ENCODE data around the gene NRAS. TPM values are rescaled to one million over a fixed set of nuclear protein-coding genes. Genes with fewer than 3 reads are reported as not detected.
A peak's percentile ranks its signal among the peaks of the same experiment; 100 is the strongest.

NRAS gene
- total and polyA plus RNA-seq, 9 of the 15 experiments (the other 6 are each of a cell fraction or from before 2014, with no cell fraction given): 40.7 to 94.5 (median 75.4) TPM

DNA sequence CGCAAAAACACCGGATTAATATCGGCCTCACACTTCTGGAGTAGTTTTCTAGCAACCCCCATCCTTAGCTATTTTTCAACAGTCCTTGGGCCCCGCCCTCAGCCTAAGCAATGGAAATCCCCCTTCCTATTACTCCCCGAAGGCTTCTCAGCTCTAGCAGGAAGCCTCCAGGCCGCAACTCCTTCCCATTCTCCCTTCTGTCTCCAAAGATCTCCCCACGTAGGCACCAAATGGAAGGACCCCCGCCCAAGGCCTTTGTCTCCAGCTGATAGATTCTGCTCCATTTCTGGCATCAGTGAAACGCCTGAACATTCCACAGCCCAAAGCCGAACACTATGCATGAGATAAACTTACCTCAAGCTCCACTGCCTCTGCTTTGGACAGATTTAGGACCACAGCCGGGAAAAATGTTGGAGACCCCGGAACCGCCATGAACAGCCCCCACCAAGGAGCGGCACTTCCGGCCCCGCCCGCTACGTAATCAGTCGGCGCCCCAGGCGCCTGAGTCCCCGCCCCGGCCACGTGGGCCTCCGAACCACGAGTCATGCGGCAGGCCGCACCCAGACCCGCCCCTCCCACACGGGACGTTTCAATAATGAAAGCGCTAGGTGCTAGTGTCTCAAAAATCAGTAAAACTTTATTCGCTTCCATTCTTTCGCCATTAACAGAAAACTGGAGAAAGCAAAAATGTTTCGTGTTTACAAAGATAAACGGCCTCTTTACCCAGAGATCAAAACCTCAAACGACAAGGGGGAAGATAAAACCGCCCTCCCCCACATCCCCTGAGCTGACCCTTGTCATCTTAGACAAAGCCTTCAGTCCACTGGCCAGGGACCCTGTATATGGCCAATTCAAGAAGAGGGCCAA lies at the start of gene NRAS (continued):
- TF ChIP-seq BCOR (IDR thresholded peaks at IDR 0.05) (no peak), RAD21 (CRISPR knock-in tag; conservative IDR thresholded peaks at IDR 0.05 in 1 of 2, IDR thresholded peaks at IDR 0.05 in 1 of 2) (peak in 1 of 2 experiments; percentile 33; a peak in 3 of 4 replicates), STAG1 (CRISPR knock-in tag; IDR thresholded peaks at IDR 0.05; ENCODE audit: borderline replicate concordance) (no peak), HDAC1 (IDR thresholded peaks at IDR 0.05) (peak; percentile 75 to 99; a peak in 2 of 4 replicates), ZNF778 (CRISPR knock-in tag; IDR thresholded peaks at IDR 0.05) (no peak), RBFOX2 (IDR thresholded peaks at IDR 0.05; ENCODE audit: low read depth, low read length) (peak; percentile 87), TFAM (CRISPR knock-in tag; conservative IDR thresholded peaks at IDR 0.05) (no peak), EHMT2 (IDR thresholded peaks at IDR 0.05) (no peak), PTBP1 (IDR thresholded peaks at IDR 0.05; ENCODE audit: low read depth, low read length) (0 out of 2 replicates have a peak, but pooled peaks have one; percentile 30), RBM15 (IDR thresholded peaks at IDR 0.05; ENCODE audit: insufficient read depth, low read length) (no peak), NFATC3 (IDR thresholded peaks at IDR 0.05) (no peak; the same call in 1 of the 2 replicates), CHD4 (IDR thresholded peaks at IDR 0.05; ENCODE audit: insufficient read depth, insufficient replicate concordance, low read depth, low read length, poor library complexity, severe bottlenecking) (no peak)
- TF ChIP-seq, protein P1, sequence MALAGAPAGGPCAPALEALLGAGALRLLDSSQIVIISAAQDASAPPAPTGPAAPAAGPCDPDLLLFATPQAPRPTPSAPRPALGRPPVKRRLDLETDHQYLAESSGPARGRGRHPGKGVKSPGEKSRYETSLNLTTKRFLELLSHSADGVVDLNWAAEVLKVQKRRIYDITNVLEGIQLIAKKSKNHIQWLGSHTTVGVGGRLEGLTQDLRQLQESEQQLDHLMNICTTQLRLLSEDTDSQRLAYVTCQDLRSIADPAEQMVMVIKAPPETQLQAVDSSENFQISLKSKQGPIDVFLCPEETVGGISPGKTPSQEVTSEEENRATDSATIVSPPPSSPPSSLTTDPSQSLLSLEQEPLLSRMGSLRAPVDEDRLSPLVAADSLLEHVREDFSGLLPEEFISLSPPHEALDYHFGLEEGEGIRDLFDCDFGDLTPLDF (CRISPR knock-in tag; IDR thresholded peaks at IDR 0.05): peak; percentile 46; the same call in 1 of the 2 replicates
- TF ChIP-seq, protein P2, sequence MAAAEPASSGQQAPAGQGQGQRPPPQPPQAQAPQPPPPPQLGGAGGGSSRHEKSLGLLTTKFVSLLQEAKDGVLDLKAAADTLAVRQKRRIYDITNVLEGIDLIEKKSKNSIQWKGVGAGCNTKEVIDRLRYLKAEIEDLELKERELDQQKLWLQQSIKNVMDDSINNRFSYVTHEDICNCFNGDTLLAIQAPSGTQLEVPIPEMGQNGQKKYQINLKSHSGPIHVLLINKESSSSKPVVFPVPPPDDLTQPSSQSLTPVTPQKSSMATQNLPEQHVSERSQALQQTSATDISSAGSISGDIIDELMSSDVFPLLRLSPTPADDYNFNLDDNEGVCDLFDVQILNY (CRISPR knock-in tag; IDR thresholded peaks at IDR 0.05): no peak
- TF ChIP-seq, protein P3, sequence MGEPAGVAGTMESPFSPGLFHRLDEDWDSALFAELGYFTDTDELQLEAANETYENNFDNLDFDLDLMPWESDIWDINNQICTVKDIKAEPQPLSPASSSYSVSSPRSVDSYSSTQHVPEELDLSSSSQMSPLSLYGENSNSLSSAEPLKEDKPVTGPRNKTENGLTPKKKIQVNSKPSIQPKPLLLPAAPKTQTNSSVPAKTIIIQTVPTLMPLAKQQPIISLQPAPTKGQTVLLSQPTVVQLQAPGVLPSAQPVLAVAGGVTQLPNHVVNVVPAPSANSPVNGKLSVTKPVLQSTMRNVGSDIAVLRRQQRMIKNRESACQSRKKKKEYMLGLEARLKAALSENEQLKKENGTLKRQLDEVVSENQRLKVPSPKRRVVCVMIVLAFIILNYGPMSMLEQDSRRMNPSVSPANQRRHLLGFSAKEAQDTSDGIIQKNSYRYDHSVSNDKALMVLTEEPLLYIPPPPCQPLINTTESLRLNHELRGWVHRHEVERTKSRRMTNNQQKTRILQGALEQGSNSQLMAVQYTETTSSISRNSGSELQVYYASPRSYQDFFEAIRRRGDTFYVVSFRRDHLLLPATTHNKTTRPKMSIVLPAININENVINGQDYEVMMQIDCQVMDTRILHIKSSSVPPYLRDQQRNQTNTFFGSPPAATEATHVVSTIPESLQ (CRISPR knock-in tag; IDR thresholded peaks at IDR 0.05): 0 out of 2 replicates have a peak, but pooled peaks have one; percentile 42
- TF ChIP-seq, protein P4, sequence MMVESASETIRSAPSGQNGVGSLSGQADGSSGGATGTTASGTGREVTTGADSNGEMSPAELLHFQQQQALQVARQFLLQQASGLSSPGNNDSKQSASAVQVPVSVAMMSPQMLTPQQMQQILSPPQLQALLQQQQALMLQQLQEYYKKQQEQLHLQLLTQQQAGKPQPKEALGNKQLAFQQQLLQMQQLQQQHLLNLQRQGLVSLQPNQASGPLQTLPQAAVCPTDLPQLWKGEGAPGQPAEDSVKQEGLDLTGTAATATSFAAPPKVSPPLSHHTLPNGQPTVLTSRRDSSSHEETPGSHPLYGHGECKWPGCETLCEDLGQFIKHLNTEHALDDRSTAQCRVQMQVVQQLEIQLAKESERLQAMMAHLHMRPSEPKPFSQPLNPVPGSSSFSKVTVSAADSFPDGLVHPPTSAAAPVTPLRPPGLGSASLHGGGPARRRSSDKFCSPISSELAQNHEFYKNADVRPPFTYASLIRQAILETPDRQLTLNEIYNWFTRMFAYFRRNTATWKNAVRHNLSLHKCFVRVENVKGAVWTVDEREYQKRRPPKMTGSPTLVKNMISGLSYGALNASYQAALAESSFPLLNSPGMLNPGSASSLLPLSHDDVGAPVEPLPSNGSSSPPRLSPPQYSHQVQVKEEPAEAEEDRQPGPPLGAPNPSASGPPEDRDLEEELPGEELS (CRISPR knock-in tag; IDR thresholded peaks at IDR 0.05; ENCODE audit: borderline replicate concordance): no peak
